ENCODE results near the gene ANXA3.
"Not testable (repeated sequence)": the region's sequence is repeated elsewhere in the genome, so short reads cannot be mapped to it uniquely, and the experiment has no call there.

- TF ChIP-seq POLR2A (IDR thresholded peaks at IDR 0.05; ENCODE audit: low read length); GATA1 (IDR thresholded peaks at IDR 0.05; ENCODE audit: low read depth, low read length): not testable (repeated sequence)
Measured at GRCh38 chr4:78548889-78549288, 2.7 kb upstream of the ANXA3 start.

Data from erythroblast (primary cell).